HFFc6 (cell line): ENCODE data around the gene ORM1. TPM values are rescaled to one million over a fixed set of nuclear protein-coding genes. Genes with fewer than 3 reads are reported as not detected.

Source experiments
- DNase-seq: peaks from one replicate; pipeline ENCODE4 v3.0.0-alpha.2; 2018
- H3K27ac Mint-ChIP-seq: 2 replicates; pipeline ENCODE4 v1.8.0; 2020; ENCODE audit warnings: mild to moderate bottlenecking, mixed read lengths
- H3K27me3 Mint-ChIP-seq: 2 replicates; pipeline ENCODE4 v1.8.0; 2021; ENCODE audit warnings: mild to moderate bottlenecking, moderate library complexity, mixed read lengths; ENCODE audit not compliant: insufficient read depth
- H3K36me3 Mint-ChIP-seq: 2 replicates; pipeline ENCODE4 v1.8.0; 2021; ENCODE audit warnings: low read depth, mixed read lengths
- H3K4me1 Mint-ChIP-seq: 2 replicates; pipeline ENCODE4 v1.8.0; 2020; ENCODE audit warnings: low read depth, mixed read lengths
- H3K4me3 Mint-ChIP-seq: 2 replicates; pipeline ENCODE4 v1.8.0; 2020; ENCODE audit warnings: mild to moderate bottlenecking, moderate library complexity, mixed read lengths
- H3K9me3 Mint-ChIP-seq: 2 replicates; pipeline ENCODE4 v1.8.0; 2020; ENCODE audit warnings: mild to moderate bottlenecking, mixed read lengths
- CTCF ChIP-seq: fragments of 200-600 bp; sonication (generic); IDR thresholded peaks from 2 replicates; pipeline ENCODE4 v1.5.0; 2021; ENCODE audit warnings: antibody characterized with exemption, mild to moderate bottlenecking
- total RNA-seq, 6 experiments: library from RNA; stranded (reverse); fragmentation: NEBNext Ultra II Directional; extraction: Animal tissue kit (Norgen Biotek cat#: 25700); gene quantifications; 2 replicates in 1 of 6; 3 replicates in 5 of 6; pipeline ENCODE4 v1.2.3, GENCODE V29; 2021

ORM1 gene
- total RNA-seq, 6 experiments from 2014 or later: not detected

GRCh38 chr9:114355821-114356220, 32.9 kb downstream of the ORM1 start:
- Mint-ChIP-seq H3K4me1 (no peaks in the 10 kb centered on the region), H3K9me3 (no peaks in the 10 kb centered on the region), H3K27me3 (peaks cover 3% of the 10 kb centered on the region), H3K36me3 (peaks cover 25% of the 10 kb centered on the region), H3K4me3 (no peak overlapping the region), H3K27ac (no peak overlapping the region)
- no peak for DNase-seq
- TF ChIP-seq CTCF: no peak

GRCh38 chr9:114356792-114357191, 33.9 kb downstream of the ORM1 start:
- Mint-ChIP-seq H3K36me3 (peaks cover 33% of the 10 kb centered on the region), H3K4me3 (no peak overlapping the region), H3K9me3 (no peaks in the 10 kb centered on the region), H3K4me1 (no peaks in the 10 kb centered on the region), H3K27ac (no peak overlapping the region), H3K27me3 (peaks cover 3% of the 10 kb centered on the region)
- no peak for DNase-seq
- TF ChIP-seq CTCF: no peak

- H3K27ac Mint-ChIP-seq: no peak overlapping the region
- TF ChIP-seq CTCF: no peak
- DNase-seq: no peak
- no peaks in the 10 kb centered on the region for H3K4me1 Mint-ChIP-seq
- peaks cover 33% of the 10 kb centered on the region for H3K36me3 Mint-ChIP-seq
- no peak overlapping the region for H3K4me3 Mint-ChIP-seq
- H3K9me3 Mint-ChIP-seq: no peaks in the 10 kb centered on the region
- H3K27me3 Mint-ChIP-seq: peaks cover 3% of the 10 kb centered on the region
These were observed 34.5 kb downstream of the ORM1 start for GRCh38 chr9:114357360-114357759.

- no peak for TF ChIP-seq CTCF
- no peak for DNase-seq
- Mint-ChIP-seq H3K4me1 (peaks cover 1% of the 10 kb centered on the region; the same call in 1 of the 2 replicates), H3K27me3 (peaks cover 3% of the 10 kb centered on the region), H3K4me3 (no peak overlapping the region), H3K36me3 (peaks cover 33% of the 10 kb centered on the region), H3K9me3 (no peaks in the 10 kb centered on the region), H3K27ac (no peak overlapping the region)
These were observed 35.0 kb downstream of the ORM1 start for GRCh38 chr9:114357911-114358328.

- peaks cover 44% of the 10 kb centered on the region for H3K36me3 Mint-ChIP-seq
These were observed 36.9 kb downstream of the ORM1 start for GRCh38 chr9:114359801-114360200.

More at GRCh38 chr9:114359801-114360200, 36.9 kb downstream of the ORM1 start:
- DNase-seq: no peak
- Mint-ChIP-seq H3K9me3 (no peaks in the 10 kb centered on the region), H3K27me3 (peaks cover 3% of the 10 kb centered on the region), H3K4me1 (peaks cover 20% of the 10 kb centered on the region), H3K4me3 (no peak overlapping the region), H3K27ac (no peak overlapping the region)
- TF ChIP-seq CTCF: no peak
